ENCODE measurements around the gene RABGAP1L. TPM values are rescaled to one million over a fixed set of nuclear protein-coding genes. Genes with fewer than 3 reads are reported as not detected.

Gene RABGAP1L
- total and polyA plus RNA-seq, 2 of the 8 experiments (the other 6 are each of a cell fraction or from before 2014, with no cell fraction given), result 33.3 to 156 TPM

- TF ChIP-seq POU5F1 (IDR thresholded peaks at IDR 0.05; ENCODE audit: low read depth, low read length) (no peak), SIRT6 (IDR thresholded peaks at IDR 0.05; ENCODE audit: low read length) (no peak), CHD1 (IDR thresholded peaks at IDR 0.05; ENCODE audit: low read depth, low read length) (no peak), SP2 (IDR thresholded peaks at IDR 0.05; ENCODE audit: low read length) (no peak), CTBP2 (IDR thresholded peaks at IDR 0.05; ENCODE audit: borderline replicate concordance, insufficient read depth, insufficient read length, low read length) (no peak)
- TF ChIP-seq, protein P1, sequence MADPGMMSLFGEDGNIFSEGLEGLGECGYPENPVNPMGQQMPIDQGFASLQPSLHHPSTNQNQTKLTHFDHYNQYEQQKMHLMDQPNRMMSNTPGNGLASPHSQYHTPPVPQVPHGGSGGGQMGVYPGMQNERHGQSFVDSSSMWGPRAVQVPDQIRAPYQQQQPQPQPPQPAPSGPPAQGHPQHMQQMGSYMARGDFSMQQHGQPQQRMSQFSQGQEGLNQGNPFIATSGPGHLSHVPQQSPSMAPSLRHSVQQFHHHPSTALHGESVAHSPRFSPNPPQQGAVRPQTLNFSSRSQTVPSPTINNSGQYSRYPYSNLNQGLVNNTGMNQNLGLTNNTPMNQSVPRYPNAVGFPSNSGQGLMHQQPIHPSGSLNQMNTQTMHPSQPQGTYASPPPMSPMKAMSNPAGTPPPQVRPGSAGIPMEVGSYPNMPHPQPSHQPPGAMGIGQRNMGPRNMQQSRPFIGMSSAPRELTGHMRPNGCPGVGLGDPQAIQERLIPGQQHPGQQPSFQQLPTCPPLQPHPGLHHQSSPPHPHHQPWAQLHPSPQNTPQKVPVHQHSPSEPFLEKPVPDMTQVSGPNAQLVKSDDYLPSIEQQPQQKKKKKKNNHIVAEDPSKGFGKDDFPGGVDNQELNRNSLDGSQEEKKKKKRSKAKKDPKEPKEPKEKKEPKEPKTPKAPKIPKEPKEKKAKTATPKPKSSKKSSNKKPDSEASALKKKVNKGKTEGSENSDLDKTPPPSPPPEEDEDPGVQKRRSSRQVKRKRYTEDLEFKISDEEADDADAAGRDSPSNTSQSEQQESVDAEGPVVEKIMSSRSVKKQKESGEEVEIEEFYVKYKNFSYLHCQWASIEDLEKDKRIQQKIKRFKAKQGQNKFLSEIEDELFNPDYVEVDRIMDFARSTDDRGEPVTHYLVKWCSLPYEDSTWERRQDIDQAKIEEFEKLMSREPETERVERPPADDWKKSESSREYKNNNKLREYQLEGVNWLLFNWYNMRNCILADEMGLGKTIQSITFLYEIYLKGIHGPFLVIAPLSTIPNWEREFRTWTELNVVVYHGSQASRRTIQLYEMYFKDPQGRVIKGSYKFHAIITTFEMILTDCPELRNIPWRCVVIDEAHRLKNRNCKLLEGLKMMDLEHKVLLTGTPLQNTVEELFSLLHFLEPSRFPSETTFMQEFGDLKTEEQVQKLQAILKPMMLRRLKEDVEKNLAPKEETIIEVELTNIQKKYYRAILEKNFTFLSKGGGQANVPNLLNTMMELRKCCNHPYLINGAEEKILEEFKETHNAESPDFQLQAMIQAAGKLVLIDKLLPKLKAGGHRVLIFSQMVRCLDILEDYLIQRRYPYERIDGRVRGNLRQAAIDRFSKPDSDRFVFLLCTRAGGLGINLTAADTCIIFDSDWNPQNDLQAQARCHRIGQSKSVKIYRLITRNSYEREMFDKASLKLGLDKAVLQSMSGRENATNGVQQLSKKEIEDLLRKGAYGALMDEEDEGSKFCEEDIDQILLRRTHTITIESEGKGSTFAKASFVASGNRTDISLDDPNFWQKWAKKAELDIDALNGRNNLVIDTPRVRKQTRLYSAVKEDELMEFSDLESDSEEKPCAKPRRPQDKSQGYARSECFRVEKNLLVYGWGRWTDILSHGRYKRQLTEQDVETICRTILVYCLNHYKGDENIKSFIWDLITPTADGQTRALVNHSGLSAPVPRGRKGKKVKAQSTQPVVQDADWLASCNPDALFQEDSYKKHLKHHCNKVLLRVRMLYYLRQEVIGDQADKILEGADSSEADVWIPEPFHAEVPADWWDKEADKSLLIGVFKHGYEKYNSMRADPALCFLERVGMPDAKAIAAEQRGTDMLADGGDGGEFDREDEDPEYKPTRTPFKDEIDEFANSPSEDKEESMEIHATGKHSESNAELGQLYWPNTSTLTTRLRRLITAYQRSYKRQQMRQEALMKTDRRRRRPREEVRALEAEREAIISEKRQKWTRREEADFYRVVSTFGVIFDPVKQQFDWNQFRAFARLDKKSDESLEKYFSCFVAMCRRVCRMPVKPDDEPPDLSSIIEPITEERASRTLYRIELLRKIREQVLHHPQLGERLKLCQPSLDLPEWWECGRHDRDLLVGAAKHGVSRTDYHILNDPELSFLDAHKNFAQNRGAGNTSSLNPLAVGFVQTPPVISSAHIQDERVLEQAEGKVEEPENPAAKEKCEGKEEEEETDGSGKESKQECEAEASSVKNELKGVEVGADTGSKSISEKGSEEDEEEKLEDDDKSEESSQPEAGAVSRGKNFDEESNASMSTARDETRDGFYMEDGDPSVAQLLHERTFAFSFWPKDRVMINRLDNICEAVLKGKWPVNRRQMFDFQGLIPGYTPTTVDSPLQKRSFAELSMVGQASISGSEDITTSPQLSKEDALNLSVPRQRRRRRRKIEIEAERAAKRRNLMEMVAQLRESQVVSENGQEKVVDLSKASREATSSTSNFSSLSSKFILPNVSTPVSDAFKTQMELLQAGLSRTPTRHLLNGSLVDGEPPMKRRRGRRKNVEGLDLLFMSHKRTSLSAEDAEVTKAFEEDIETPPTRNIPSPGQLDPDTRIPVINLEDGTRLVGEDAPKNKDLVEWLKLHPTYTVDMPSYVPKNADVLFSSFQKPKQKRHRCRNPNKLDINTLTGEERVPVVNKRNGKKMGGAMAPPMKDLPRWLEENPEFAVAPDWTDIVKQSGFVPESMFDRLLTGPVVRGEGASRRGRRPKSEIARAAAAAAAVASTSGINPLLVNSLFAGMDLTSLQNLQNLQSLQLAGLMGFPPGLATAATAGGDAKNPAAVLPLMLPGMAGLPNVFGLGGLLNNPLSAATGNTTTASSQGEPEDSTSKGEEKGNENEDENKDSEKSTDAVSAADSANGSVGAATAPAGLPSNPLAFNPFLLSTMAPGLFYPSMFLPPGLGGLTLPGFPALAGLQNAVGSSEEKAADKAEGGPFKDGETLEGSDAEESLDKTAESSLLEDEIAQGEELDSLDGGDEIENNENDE (IDR thresholded peaks at IDR 0.05; ENCODE audit: insufficient replicate concordance, low read length), result no peak
These were observed 504.0 kb downstream of the RABGAP1L start (continued) for GRCh38 chr1:174663358-174663757.

Data from H1 (cell line).